ENCODE data around the gene PVALEF.

Gene PVALEF

GRCh38 chr17:81140018-81140417 is 25.3 kb upstream of the PVALEF start:
- ATAC-seq (ENCODE audit: low read depth) = no peak
- Histone ChIP-seq H3K27me3 (ENCODE audit: insufficient read depth, poor library complexity, severe bottlenecking) (no peaks in the 10 kb centered on the region), H3K27ac (ENCODE audit: poor library complexity, severe bottlenecking) (no peak overlapping the region), H3K4me1 (ENCODE audit: insufficient read depth, poor library complexity, severe bottlenecking) (no peaks in the 10 kb centered on the region), H3K9me3 (ENCODE audit: severe bottlenecking) (no peaks in the 10 kb centered on the region), H3K4me3 (ENCODE audit: severe bottlenecking) (no peak overlapping the region), H3K36me3 (ENCODE audit: low read depth) (no peaks in the 10 kb centered on the region)
- no peak for DNase-seq (ENCODE audit: low spot score)
- TF ChIP-seq CTCF (IDR thresholded peaks at IDR 0.05; ENCODE audit: poor library complexity, severe bottlenecking) = no peak

GRCh38 chr17:81140695-81141094 is 24.6 kb upstream of the PVALEF start:
- Histone ChIP-seq H3K36me3 (ENCODE audit: low read depth) (no peaks in the 10 kb centered on the region), H3K4me1 (ENCODE audit: insufficient read depth, poor library complexity, severe bottlenecking) (no peaks in the 10 kb centered on the region), H3K4me3 (ENCODE audit: severe bottlenecking) (no peak overlapping the region), H3K9me3 (ENCODE audit: severe bottlenecking) (no peaks in the 10 kb centered on the region), H3K27me3 (ENCODE audit: insufficient read depth, poor library complexity, severe bottlenecking) (no peaks in the 10 kb centered on the region), H3K27ac (ENCODE audit: poor library complexity, severe bottlenecking) (no peak overlapping the region)
- ATAC-seq (ENCODE audit: low read depth) (no peak), DNase-seq (ENCODE audit: low spot score) (no peak)
- TF ChIP-seq CTCF (IDR thresholded peaks at IDR 0.05; ENCODE audit: poor library complexity, severe bottlenecking) = no peak

GRCh38 chr17:81142301-81143199 is 22.8 kb upstream of the PVALEF start:
- Histone ChIP-seq H3K36me3 (ENCODE audit: low read depth) (no peaks in the 10 kb centered on the region), H3K27me3 (ENCODE audit: insufficient read depth, poor library complexity, severe bottlenecking) (no peaks in the 10 kb centered on the region), H3K9me3 (ENCODE audit: severe bottlenecking) (no peaks in the 10 kb centered on the region), H3K4me3 (ENCODE audit: severe bottlenecking) (no peak overlapping the region), H3K4me1 (ENCODE audit: insufficient read depth, poor library complexity, severe bottlenecking) (no peaks in the 10 kb centered on the region), H3K27ac (ENCODE audit: poor library complexity, severe bottlenecking) (no peak overlapping the region)
- peak; percentile 72 for TF ChIP-seq CTCF (IDR thresholded peaks at IDR 0.05; ENCODE audit: poor library complexity, severe bottlenecking)
- ATAC-seq (ENCODE audit: low read depth) (peak; percentile 84), DNase-seq (ENCODE audit: low spot score) (no peak)

- Histone ChIP-seq H3K4me3 (ENCODE audit: severe bottlenecking) (no peak overlapping the region), H3K36me3 (ENCODE audit: low read depth) (no peaks in the 10 kb centered on the region), H3K27ac (ENCODE audit: poor library complexity, severe bottlenecking) (no peak overlapping the region), H3K27me3 (ENCODE audit: insufficient read depth, poor library complexity, severe bottlenecking) (no peaks in the 10 kb centered on the region), H3K9me3 (ENCODE audit: severe bottlenecking) (no peaks in the 10 kb centered on the region), H3K4me1 (ENCODE audit: insufficient read depth, poor library complexity, severe bottlenecking) (no peaks in the 10 kb centered on the region)
- no peak for TF ChIP-seq CTCF (IDR thresholded peaks at IDR 0.05; ENCODE audit: poor library complexity, severe bottlenecking)
- peak; percentile 6; the same call in 1 of the 3 replicates for ATAC-seq (ENCODE audit: low read depth)
- DNase-seq (ENCODE audit: low spot score) = no peak
Measured at GRCh38 chr17:81143200-81143527, 22.1 kb upstream of the PVALEF start.
